Stimulated activated naive B cell treated with anti-CD40 and anti-IgM and Interleukin-4, amounts not matched to agents 10 μg/mL and 1 μg/mL and 100 μg/mL, for 72 hours (primary cell): ENCODE measurements around the gene CLPTM1L.

Experiments used
- ATAC-seq, 2 donors: fragments of 150-1000 bp; cut with Tn5 transposase; replicated peaks; 2 replicates each; pipeline ENCODE4 v1.10.0; 2021; ENCODE audit warnings: moderate library complexity in 1 of 2
- DNase-seq: peaks from one replicate; pipeline ENCODE4 v3.0.0; 2021
- H3K27ac Mint-ChIP-seq: one replicate; pipeline ENCODE4 v1.8.0; 2022; ENCODE audit warnings: mild to moderate bottlenecking, mixed read lengths
- H3K27me3 Mint-ChIP-seq, 2 donors: one replicate each; pipeline ENCODE4 v1.8.0; 2022; ENCODE audit warnings: mixed read lengths in 2 of 2
- H3K36me3 Mint-ChIP-seq, 2 donors: one replicate each; pipeline ENCODE4 v1.8.0; 2022; ENCODE audit warnings: mixed read lengths in 2 of 2, mild to moderate bottlenecking in 1 of 2
- H3K4me1 Mint-ChIP-seq, 2 donors: one replicate each; pipeline ENCODE4 v1.8.0; 2022; ENCODE audit warnings: mixed read lengths in 2 of 2, mild to moderate bottlenecking in 1 of 2
- H3K4me3 Mint-ChIP-seq, 2 donors: one replicate each; pipeline ENCODE4 v1.8.0; 2022; ENCODE audit warnings: mild to moderate bottlenecking in 2 of 2, mixed read lengths in 2 of 2, moderate library complexity in 1 of 2
- H3K9me3 Mint-ChIP-seq, 2 donors: one replicate each; pipeline ENCODE4 v1.8.0; 2022; ENCODE audit warnings: mixed read lengths in 2 of 2, mild to moderate bottlenecking in 1 of 2

CLPTM1L gene

GRCh38 chr5:1317921-1318565 is 26.9 kb downstream of the CLPTM1L start:
- no peak overlapping the region for H3K27ac Mint-ChIP-seq
- H3K4me1 Mint-ChIP-seq, result peaks cover 35 to 45% of the 10 kb centered on the region in 2 donors
- DNase-seq, result no peak
- no peak for ATAC-seq
- peaks cover 32 to 50% of the 10 kb centered on the region in 2 donors for H3K36me3 Mint-ChIP-seq
- peaks cover 0 to 6% of the 10 kb centered on the region in 2 donors for H3K27me3 Mint-ChIP-seq
- H3K9me3 Mint-ChIP-seq, result no peaks in the 10 kb centered on the region
- H3K4me3 Mint-ChIP-seq, result no peak overlapping the region

DNA sequence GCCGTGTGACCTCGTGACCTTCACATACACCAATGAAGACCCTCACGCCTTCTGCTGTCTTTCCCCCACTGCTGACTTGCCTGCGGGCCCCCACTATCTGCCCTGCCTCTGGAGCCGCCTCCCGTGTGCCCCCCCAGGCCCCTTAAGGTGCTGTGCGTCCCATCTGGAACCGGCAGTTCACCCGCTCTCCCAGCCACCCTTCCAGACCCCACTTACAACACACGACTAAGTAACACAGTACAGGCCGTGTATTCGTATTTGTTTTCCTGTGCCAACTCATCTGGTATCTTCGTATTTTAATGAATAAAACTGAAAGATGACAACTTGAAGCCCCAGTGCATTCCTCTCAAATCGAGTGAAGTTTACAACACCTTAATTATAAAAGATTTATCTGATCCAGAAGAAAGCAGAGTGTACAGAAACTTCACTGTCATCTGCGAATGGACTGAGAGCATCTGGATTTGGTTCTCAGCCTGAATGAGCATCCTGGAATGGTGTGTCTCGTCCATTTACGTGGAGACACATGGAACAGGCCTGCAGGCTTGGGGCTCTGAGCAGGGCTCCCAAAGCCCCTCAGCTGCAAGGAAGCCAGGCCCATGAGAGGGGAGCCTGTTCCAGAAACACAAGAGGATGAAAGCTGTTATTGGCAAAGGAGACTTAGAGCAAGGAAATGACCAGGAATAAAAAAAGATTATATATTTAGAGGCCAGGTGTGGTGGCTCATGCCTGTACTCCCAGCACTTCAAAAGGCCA is 28.1 kb downstream of the CLPTM1L start:
- Mint-ChIP-seq H3K9me3 (no peaks in the 10 kb centered on the region), H3K27me3 (peaks cover 4 to 6% of the 10 kb centered on the region in 2 donors), H3K36me3 (peaks cover 24 to 46% of the 10 kb centered on the region in 2 donors), H3K4me1 (peaks cover 40 to 58% of the 10 kb centered on the region in 2 donors), H3K4me3 (peak overlapping the region; percentile 47 to 60), H3K27ac (peak overlapping the region; percentile 85)
- ATAC-seq (peak in 1 of 2 donors; percentile 0), DNase-seq (no peak)

- H3K27me3 Mint-ChIP-seq, result peaks cover 6 to 7% of the 10 kb centered on the region in 2 donors
- peak overlapping the region; percentile 85 for H3K27ac Mint-ChIP-seq
Measured at GRCh38 chr5:1315709-1316587, 29.0 kb downstream of the CLPTM1L start.

DNA sequence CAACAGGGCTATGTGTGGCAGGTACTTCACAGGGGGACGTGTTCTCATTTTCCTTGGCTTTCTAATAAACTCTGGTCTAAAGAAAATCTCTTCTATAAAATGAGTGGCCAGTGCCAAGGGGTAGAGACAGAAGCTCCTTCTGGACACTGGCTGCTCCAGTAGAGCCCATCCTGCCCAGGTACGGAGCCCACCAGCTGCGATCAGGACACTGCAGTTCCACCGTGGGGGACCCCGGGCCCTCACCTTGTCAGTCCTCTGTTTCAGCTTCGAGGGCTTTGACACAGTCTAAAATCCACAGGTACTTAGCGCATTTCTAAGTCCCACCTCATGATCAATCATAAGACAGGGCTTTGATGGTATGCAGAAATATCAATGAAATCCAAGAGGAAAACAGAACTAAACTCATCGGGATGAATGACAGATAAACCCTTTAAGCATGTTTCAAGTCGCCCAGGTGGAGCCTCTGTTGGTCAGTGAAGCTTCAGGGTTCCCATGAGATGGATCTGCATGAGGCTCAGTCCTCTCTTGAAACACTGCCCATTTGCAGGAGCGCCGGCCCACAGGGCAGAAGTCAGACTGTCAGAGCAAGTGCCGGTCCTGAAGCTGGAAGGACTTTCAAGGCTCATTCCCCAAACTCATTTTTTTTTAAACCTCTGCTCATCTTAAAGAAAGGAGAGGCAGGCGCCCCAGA is 29.7 kb downstream of the CLPTM1L start:
- H3K36me3 Mint-ChIP-seq, result peaks cover 16 to 30% of the 10 kb centered on the region in 2 donors
- peaks cover under 1 to 3% of the 10 kb centered on the region in 2 donors for H3K9me3 Mint-ChIP-seq
- H3K4me3 Mint-ChIP-seq, result peak overlapping the region; percentile 47 to 60
- no peak for DNase-seq
- H3K27ac Mint-ChIP-seq, result peak overlapping the region; percentile 85
- H3K27me3 Mint-ChIP-seq, result peaks cover 6 to 10% of the 10 kb centered on the region in 2 donors
- peaks cover 43 to 64% of the 10 kb centered on the region in 2 donors for H3K4me1 Mint-ChIP-seq
- ATAC-seq, result no peak

More at GRCh38 chr5:1315709-1316587, 29.0 kb downstream of the CLPTM1L start:
- Mint-ChIP-seq H3K4me3 (peak overlapping the region; percentile 47 to 60), H3K9me3 (no peaks in the 10 kb centered on the region), H3K36me3 (peaks cover 16 to 38% of the 10 kb centered on the region in 2 donors), H3K4me1 (peaks cover 43 to 64% of the 10 kb centered on the region in 2 donors)
- peak; percentile 69 to 71 for ATAC-seq
- peak; percentile 59 for DNase-seq

DNA sequence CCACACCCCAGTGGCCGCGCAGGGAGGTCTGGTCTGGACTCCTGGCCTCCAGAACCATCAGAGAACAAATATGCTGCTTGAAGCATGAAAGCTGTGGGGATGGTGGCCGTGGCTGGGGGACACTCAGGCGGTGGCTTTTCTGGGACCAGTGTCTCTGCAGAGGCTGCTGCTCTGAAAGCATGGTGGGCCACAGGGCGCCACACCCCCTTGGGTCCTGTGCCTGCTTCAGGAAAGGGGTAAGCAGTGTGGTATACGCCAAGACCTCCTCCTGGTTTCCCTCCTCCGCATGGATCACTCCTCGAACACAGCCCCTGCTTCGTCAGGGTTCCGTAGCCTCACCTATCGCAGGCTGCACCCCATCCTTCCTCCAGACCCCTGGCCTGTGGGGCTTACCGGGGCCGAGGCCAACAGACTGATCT is 30.3 kb downstream of the CLPTM1L start:
- DNase-seq (no peak), ATAC-seq (no peak)
- Mint-ChIP-seq H3K4me3 (no peak overlapping the region), H3K27me3 (peaks cover 6 to 11% of the 10 kb centered on the region in 2 donors), H3K4me1 (peaks cover 43 to 64% of the 10 kb centered on the region in 2 donors), H3K27ac (no peak overlapping the region), H3K36me3 (peaks cover 16 to 26% of the 10 kb centered on the region in 2 donors), H3K9me3 (peaks cover 2 to 4% of the 10 kb centered on the region in 2 donors)

DNA sequence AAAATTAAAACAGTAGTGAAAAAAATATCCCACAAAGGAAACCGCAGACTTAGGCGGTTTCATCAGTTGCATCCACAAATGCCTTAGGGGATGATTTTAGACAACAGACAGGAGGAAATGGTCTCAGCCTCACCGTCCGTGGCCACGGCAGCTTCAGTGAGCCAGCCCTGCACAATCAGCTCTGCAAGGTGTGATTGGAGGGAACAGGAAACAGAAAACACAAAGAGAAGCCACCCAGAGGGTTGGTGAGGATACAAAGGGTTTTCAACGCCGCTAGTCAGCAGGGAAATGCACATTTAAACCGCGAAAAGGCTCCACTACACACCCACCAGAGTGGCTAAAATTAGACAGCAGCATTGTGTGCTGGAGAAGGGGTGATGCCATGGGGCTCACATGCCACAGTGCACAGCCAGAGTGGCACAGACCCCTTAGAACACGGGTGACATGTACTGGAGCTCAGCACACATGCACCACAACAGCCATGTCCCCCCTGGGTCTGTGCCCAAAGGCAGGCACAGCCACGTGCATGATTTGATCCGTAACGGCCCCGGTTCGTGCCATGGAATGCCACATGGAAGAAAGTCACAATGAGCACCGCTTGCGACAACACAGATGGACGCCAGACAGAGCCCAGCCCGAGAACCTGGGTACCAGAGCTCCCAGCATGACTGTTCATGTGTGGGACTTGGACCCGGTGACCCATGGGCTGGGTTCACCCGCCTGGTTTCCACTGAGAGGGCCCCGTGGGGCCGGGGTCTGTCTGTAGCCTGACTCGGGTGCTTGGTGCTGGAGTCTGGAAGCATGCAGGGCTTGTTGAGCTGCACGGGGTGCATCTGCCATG is 31.7 kb downstream of the CLPTM1L start:
- Mint-ChIP-seq H3K9me3 (peaks cover 2 to 4% of the 10 kb centered on the region in 2 donors), H3K36me3 (peaks cover 6 to 14% of the 10 kb centered on the region in 2 donors), H3K4me3 (peak overlapping the region; percentile 43 to 48), H3K27ac (peak overlapping the region; percentile 69), H3K4me1 (peaks cover 43 to 64% of the 10 kb centered on the region in 2 donors), H3K27me3 (peaks cover 6 to 11% of the 10 kb centered on the region in 2 donors)
- ATAC-seq (peak; percentile 60 to 64), DNase-seq (peak; percentile 45)

- H3K27ac Mint-ChIP-seq, result no peak overlapping the region
- H3K36me3 Mint-ChIP-seq, result peaks cover 2 to 7% of the 10 kb centered on the region in 2 donors
- no peak for ATAC-seq
- H3K9me3 Mint-ChIP-seq, result peaks cover 2 to 4% of the 10 kb centered on the region in 2 donors
- peaks cover 41 to 59% of the 10 kb centered on the region in 2 donors for H3K4me1 Mint-ChIP-seq
- H3K4me3 Mint-ChIP-seq, result no peak overlapping the region
- DNase-seq, result no peak
- peaks cover 6 to 11% of the 10 kb centered on the region in 2 donors for H3K27me3 Mint-ChIP-seq
Measured at GRCh38 chr5:1312206-1312605, 32.7 kb downstream of the CLPTM1L start.

DNA sequence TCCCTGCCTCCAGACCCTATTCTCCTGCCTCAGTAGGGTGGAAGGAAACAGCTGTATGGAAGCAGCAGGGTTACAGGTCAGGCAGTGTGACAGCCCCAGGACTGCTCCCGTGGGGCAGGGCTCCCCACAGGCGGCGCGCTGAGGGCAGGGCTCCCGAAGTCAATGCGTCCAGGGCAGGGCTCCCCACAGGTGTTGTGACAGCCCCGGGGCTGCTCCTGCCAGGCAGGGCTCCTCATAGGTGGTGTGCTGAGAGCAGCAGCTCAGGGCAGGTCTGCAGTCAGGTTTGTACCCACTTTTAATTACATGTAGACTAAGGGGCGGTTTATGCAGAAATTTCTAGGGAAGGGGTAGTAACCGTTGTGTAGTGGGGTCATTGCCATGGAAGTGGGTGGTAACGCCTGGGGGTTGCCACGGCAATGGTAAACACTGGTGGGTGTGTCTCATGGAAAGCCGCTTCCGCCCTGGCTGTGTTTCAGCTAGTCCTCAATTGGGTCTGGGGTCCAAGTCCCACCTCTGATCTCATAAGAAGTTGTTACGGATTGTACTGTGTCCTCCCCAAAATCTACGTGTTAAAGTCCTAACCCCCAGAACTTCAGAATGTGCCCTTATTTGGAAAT is 33.4 kb downstream of the CLPTM1L start:
- peaks cover 36 to 53% of the 10 kb centered on the region in 2 donors for H3K4me1 Mint-ChIP-seq
- H3K27ac Mint-ChIP-seq, result no peak overlapping the region
- ATAC-seq (no peak), DNase-seq (no peak)
- H3K9me3 Mint-ChIP-seq, result peaks cover 2 to 4% of the 10 kb centered on the region in 2 donors
- peaks cover 6 to 11% of the 10 kb centered on the region in 2 donors for H3K27me3 Mint-ChIP-seq
- no peak overlapping the region for H3K4me3 Mint-ChIP-seq
- H3K36me3 Mint-ChIP-seq, result peaks cover 0 to under 1% of the 10 kb centered on the region in 2 donors

- DNase-seq, result no peak
- no peak overlapping the region for H3K27ac Mint-ChIP-seq
- no peaks in the 10 kb centered on the region for H3K36me3 Mint-ChIP-seq
- H3K4me1 Mint-ChIP-seq, result peaks cover 26 to 39% of the 10 kb centered on the region in 2 donors
- peaks cover 2 to 4% of the 10 kb centered on the region in 2 donors for H3K9me3 Mint-ChIP-seq
- peaks cover 6 to 11% of the 10 kb centered on the region in 2 donors for H3K27me3 Mint-ChIP-seq
- no peak for ATAC-seq
- H3K4me3 Mint-ChIP-seq, result no peak overlapping the region
Measured at GRCh38 chr5:1310118-1310517, 34.8 kb downstream of the CLPTM1L start.

DNA sequence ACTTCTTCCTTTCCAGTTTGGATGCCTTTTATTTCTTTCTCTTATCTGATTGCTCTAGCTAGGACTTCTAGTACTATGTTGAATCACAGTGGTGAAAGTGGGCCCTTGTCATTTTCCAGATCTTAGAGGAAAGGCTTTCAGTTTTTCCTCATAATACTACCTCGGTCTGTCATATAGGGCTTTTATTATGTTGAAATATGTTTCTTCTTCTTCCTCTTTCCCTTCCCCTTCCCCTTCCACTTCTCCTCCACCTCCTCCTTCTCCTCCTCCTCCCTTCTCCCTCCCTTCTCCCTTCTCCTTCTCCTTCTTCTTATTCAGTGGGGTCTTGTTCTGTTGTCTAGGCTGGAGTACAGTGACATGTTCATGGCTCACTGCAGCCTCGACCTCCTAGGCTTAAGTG is 40.9 kb downstream of the CLPTM1L start:
- no peaks in the 10 kb centered on the region for H3K27me3 Mint-ChIP-seq
- H3K4me1 Mint-ChIP-seq, result peaks cover 0 to 4% of the 10 kb centered on the region in 2 donors
- H3K4me3 Mint-ChIP-seq, result no peak overlapping the region
- ATAC-seq, result no peak
- DNase-seq, result no peak
- peaks cover 0 to 2% of the 10 kb centered on the region in 2 donors for H3K9me3 Mint-ChIP-seq
- no peak overlapping the region for H3K27ac Mint-ChIP-seq
- H3K36me3 Mint-ChIP-seq, result no peaks in the 10 kb centered on the region

GRCh38 chr5:1302258-1302657 is 42.6 kb downstream of the CLPTM1L start:
- no peak for ATAC-seq
- Mint-ChIP-seq H3K9me3 (peaks cover 0 to 2% of the 10 kb centered on the region in 2 donors), H3K27me3 (no peaks in the 10 kb centered on the region), H3K27ac (no peak overlapping the region), H3K36me3 (no peaks in the 10 kb centered on the region), H3K4me1 (peaks cover 7 to 17% of the 10 kb centered on the region in 2 donors), H3K4me3 (no peak overlapping the region)
- no peak for DNase-seq

GRCh38 chr5:1300581-1301083 is 44.3 kb downstream of the CLPTM1L start:
- no peak for ATAC-seq
- peaks cover 15 to 29% of the 10 kb centered on the region in 2 donors for H3K4me1 Mint-ChIP-seq
- H3K4me3 Mint-ChIP-seq, result no peak overlapping the region
- no peak for DNase-seq
- H3K36me3 Mint-ChIP-seq, result no peaks in the 10 kb centered on the region
- peaks cover 0 to 2% of the 10 kb centered on the region in 2 donors for H3K9me3 Mint-ChIP-seq
- no peaks in the 10 kb centered on the region for H3K27me3 Mint-ChIP-seq
- H3K27ac Mint-ChIP-seq, result no peak overlapping the region
